ENCODE results near the gene RAC3. TPM values are rescaled to one million over a fixed set of nuclear protein-coding genes. Genes with fewer than 3 reads are reported as not detected.

Gene RAC3
- total and polyA plus RNA-seq, 9 of the 15 experiments (the other 6 are each of a cell fraction or from before 2014, with no cell fraction given): 0.23 to 292 (median 118) TPM

- intact Hi-C loops (cut with micrococcal nuclease) (no loop called here), in situ Hi-C loops (cut with MboI) (no loop called here)
- no peaks in the 10 kb centered on the region for H3K27me3 ChIP-seq (ENCODE audit: control insufficient read depth in 2 of 2, insufficient read depth in 2 of 2, low read length in 2 of 2)
- H3K79me2 ChIP-seq (ENCODE audit: control insufficient read depth, insufficient read depth, low read length): peaks cover 20% of the 10 kb centered on the region
- no peak overlapping the region for H3K27ac ChIP-seq (ENCODE audit: extremely low read depth, low read depth, low read length)
- DNase-seq (ENCODE audit: extremely low read depth in 1 of 4, low spot score in 3 of 4) (no peak), ATAC-seq (no peak), FAIRE-seq (no peak)
- TF ChIP-seq POLR2G (IDR thresholded peaks at IDR 0.05; ENCODE audit: low read depth, low read length) (peak; percentile 56), TAF9B (IDR thresholded peaks at IDR 0.05; ENCODE audit: partially characterized antibody) (no peak), FOXA3 (CRISPR knock-in tag; conservative IDR thresholded peaks at IDR 0.05 in 1 of 2, IDR thresholded peaks at IDR 0.05 in 1 of 2) (no peak), ZNF282 (CRISPR knock-in tag; IDR thresholded peaks at IDR 0.05) (no peak), EP400 (IDR thresholded peaks at IDR 0.05) (no peak), POLR2H (tag; IDR thresholded peaks at IDR 0.05; ENCODE audit: low read depth) (no peak), RBFOX2 (IDR thresholded peaks at IDR 0.05; ENCODE audit: low read depth, low read length) (peak; percentile 39; the same call in 1 of the 2 replicates)
- CTCF ChIA-PET (ENCODE audit: low intra/inter-chr PET ratio): interaction anchor here (6.6 kb wide), 1 partner anchor 57 kb away, joined by 103 read pairs; the partner anchor contains the start of gene NOTUM
- H3K9me1 ChIP-seq (ENCODE audit: control insufficient read depth, insufficient read depth, low read length): no peaks in the 10 kb centered on the region
- H3K36me3 ChIP-seq (ENCODE audit: control insufficient read depth, insufficient read depth, low read length): peaks cover 30% of the 10 kb centered on the region; the same call in 1 of the 3 replicates
- POLR2A ChIA-PET: interaction anchor here (0.7 to 1.0 kb wide), 3 partner anchors 12 to 74 kb away, joined by 3 to 4 read pairs (median 3); no protein-coding TSS in a partner anchor
- H2AFZ ChIP-seq (ENCODE audit: low read depth, low read length): no peak overlapping the region
- H3K9me3 ChIP-seq (replicated peaks; ENCODE audit: control insufficient read depth, insufficient read depth, low read depth, low read length): no peaks in the 10 kb centered on the region
- no peak overlapping the region for H3K4me3 ChIP-seq
- H3K9ac ChIP-seq (ENCODE audit: insufficient read depth in 1 of 2, low read depth in 2 of 2, low read length in 2 of 2): no peak overlapping the region; a peak in 1 of 4 replicates
- WGBS (ENCODE audit: insufficient coverage, low coverage, missing lambda C conversion rate): 91% methylated on average over 12 of the region's 24 CpGs
- peaks cover 14 to 95% of the 10 kb centered on the region in 2 experiments; a peak in 4 of 5 replicates for H3K4me1 ChIP-seq (replicated peaks in 1 of 2; ENCODE audit: control insufficient read depth in 2 of 2, insufficient read depth in 2 of 2, low read length in 2 of 2)
- no TSS peak for BruUV-seq (replicated peaks)
- peaks cover 17% of the 10 kb centered on the region for H4K20me1 ChIP-seq (replicated peaks; ENCODE audit: control insufficient read depth, insufficient read depth, low read length)
- H3K4me2 ChIP-seq (ENCODE audit: insufficient read depth, low read length): no peak overlapping the region
These were observed 14.5 kb upstream of the RAC3 start for GRCh38 chr17:82016875-82017459.

All from K562 (cell line).